NCI-H2227 (cell line): Measurements from ENCODE around the gene E2F6.

Source experiments
- DNase-seq: peaks from one replicate; lab custom pipeline; 2025; ENCODE audit not compliant: unreplicated experiment; lab: John Stamatoyannopoulos, UW

Gene E2F6

GRCh38 chr2:11493282-11493681 is 27.3 kb upstream of the E2F6 start:
- DNase-seq: no peak

GRCh38 chr2:11492720-11493119 is 26.8 kb upstream of the E2F6 start:
- DNase-seq: no peak

GRCh38 chr2:11492244-11492643 is 26.3 kb upstream of the E2F6 start:
- no peak for DNase-seq

- no peak for DNase-seq
Measured at GRCh38 chr2:11491348-11491933, 25.5 kb upstream of the E2F6 start.

GRCh38 chr2:11490194-11490593 is 24.2 kb upstream of the E2F6 start:
- DNase-seq: no peak

- no peak for DNase-seq
Measured at GRCh38 chr2:11488809-11489208, 22.8 kb upstream of the E2F6 start.

- no peak for DNase-seq
Measured at GRCh38 chr2:11483806-11484617, 18.1 kb upstream of the E2F6 start.

GRCh38 chr2:11482473-11483035 is 16.6 kb upstream of the E2F6 start:
- peak; percentile 68 for DNase-seq

- DNase-seq: no peak
Measured at GRCh38 chr2:11481789-11482472, 16.0 kb upstream of the E2F6 start.

GRCh38 chr2:11481426-11481788 is 15.4 kb upstream of the E2F6 start:
- DNase-seq: no peak

- DNase-seq: no peak
Measured at GRCh38 chr2:11480859-11481258, 14.9 kb upstream of the E2F6 start.

- no peak for DNase-seq
Measured at GRCh38 chr2:11480406-11480805, 14.4 kb upstream of the E2F6 start.

- no peak for DNase-seq
Measured at GRCh38 chr2:11478899-11479605, 13.1 kb upstream of the E2F6 start.

- DNase-seq: peak; percentile 94
Measured at GRCh38 chr2:11477994-11478393, 12.0 kb upstream of the E2F6 start.

- peak; percentile 25 for DNase-seq
Measured at GRCh38 chr2:11473659-11474433, 7.9 kb upstream of the E2F6 start.

- DNase-seq: no peak
Measured at GRCh38 chr2:11467749-11468148, 1.8 kb upstream of the E2F6 start.

- no peak for DNase-seq
Measured at GRCh38 chr2:11467129-11467649, 1.2 kb upstream of the E2F6 start.

- DNase-seq: peak; percentile 47
Measured at GRCh38 chr2:11466307-11467128, 557 bp upstream of the E2F6 start.

GRCh38 chr2:11465110-11465484 is 864 bp downstream of the E2F6 start:
- no peak for DNase-seq
